ENCODE measurements around the gene TENT4B. TPM values are rescaled to one million over a fixed set of nuclear protein-coding genes. Genes with fewer than 3 reads are reported as not detected.

The TENT4B gene
- total RNA-seq, 4 donors from 2014 or later = 10.7 to 15.6 (median 13.2) TPM

DNA sequence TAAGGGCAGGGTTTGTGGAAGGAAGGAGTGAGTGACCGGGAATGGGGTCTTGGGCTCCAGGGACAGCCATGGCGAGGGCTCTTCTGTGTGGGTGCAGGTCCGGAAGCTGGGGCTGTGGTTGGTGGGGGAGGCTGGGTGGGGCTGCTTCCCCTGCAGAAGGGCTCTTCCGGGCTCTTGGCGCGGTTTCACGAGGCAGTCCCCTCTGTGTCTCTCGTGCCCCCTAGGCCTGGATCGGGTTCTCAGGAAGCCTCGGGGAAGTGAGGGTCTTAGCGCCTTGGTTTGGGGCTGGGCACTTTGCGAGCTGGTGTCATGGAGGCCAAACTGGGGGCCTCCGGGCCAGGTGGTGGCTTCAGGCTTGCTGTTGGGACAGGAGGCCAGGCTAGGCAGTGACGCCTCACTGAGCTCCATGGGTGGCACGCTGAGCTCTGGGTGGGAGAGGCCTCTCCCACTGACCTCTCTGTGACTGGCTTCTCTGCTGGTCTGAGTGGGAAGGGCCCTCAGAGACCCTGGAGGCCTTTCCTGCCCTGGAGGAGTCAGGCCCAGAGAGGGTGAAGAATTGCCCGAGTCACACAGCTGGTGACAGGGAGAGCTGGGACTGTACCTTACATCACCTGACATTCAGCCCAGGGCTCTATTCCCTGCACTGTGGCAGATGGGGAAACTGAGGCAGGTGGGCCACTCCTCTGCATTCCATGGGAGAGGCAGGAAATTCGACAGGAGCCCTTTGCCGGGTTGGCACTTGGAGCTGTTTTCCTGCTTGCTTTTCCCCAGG, 121.4 kb downstream of the TENT4B start:
- TF ChIP-seq, protein P1, sequence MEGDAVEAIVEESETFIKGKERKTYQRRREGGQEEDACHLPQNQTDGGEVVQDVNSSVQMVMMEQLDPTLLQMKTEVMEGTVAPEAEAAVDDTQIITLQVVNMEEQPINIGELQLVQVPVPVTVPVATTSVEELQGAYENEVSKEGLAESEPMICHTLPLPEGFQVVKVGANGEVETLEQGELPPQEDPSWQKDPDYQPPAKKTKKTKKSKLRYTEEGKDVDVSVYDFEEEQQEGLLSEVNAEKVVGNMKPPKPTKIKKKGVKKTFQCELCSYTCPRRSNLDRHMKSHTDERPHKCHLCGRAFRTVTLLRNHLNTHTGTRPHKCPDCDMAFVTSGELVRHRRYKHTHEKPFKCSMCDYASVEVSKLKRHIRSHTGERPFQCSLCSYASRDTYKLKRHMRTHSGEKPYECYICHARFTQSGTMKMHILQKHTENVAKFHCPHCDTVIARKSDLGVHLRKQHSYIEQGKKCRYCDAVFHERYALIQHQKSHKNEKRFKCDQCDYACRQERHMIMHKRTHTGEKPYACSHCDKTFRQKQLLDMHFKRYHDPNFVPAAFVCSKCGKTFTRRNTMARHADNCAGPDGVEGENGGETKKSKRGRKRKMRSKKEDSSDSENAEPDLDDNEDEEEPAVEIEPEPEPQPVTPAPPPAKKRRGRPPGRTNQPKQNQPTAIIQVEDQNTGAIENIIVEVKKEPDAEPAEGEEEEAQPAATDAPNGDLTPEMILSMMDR (IDR thresholded peaks at IDR 0.05) = no peak
- ATAC-seq (ENCODE audit: low FRiP score) = no peak
- DNase-seq (ENCODE audit: low spot score) = no peak

DNA sequence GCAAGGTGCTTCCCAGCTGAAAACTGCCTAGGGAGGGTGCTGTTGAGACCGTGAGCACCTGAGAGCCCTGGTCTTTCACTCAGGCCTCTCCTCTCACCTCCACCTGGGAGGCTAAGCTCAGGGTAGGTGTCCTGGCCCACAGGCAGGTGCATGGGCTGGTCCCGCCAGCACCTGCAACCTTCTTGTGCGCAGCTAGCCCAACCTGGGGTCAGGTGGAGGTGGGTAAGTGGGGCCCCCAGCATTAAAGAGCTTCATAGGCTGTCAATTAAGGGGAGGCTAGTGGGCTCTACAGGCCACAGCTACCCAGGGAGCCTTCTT, 122.0 kb downstream of the TENT4B start:
- ATAC-seq (ENCODE audit: low FRiP score) = no peak
- TF ChIP-seq, protein P1 (IDR thresholded peaks at IDR 0.05) = no peak
- DNase-seq (ENCODE audit: low spot score) = no peak

DNA sequence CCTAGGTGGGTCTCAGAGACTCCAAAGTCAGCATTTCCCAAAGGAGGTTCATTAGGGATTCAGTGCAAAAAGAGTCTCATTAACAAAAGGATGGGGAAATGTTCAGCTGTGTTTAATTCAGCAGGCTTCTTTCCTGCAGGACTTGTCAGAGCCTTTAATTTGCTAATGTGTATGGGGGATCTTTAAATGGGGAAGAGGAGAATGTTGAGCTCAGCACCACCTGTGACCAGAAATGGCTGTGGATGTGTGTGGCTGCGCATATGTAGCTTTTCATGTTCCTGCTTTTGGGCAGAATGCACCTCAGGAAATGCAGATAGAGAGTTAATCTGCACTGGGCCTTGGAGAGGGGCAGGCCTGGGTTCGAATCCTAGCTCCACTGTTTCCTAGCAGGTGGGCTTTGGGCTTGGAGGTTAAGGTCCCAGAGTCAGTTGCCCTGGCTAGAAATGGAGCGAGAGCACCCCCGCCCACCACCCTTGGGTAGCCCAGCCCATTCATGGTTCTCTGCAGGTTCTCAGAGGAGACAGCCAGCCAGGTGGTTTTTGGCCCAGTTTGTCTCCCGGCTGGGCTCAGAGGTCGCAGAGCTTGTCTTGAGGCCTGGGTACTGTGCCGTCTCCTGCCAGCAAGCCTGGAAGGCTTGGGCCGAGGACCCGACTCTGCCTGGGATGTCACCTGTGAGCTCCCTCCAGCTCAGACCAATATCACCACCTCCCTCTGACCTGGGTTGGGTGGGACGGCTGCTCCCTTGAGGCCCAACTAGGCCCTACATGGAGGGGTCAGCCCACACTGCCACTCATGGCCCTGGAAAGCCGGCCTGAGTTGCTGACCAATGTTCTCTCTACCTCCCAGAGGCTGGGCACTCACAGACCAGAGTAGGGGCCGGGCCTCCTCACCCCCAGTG, 122.6 kb downstream of the TENT4B start:
- TF ChIP-seq, protein P1 (IDR thresholded peaks at IDR 0.05) = no peak
- ATAC-seq (ENCODE audit: low FRiP score) (no peak), DNase-seq (ENCODE audit: low spot score) (no peak)

DNA sequence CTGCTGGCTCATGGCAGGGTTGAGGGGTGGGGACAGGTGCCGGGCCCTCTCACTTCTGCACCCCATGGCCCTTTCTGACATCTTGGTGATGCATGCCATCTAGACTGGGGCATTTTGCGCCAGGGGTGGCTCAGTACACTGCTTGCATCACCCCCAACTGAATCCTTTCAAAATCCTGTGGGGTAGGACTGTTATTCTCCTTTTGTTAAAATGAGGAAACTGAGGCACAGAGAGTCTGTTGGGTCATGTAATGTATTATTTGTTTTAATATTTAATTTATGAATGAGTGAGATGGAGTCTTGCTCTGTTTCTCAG, 123.2 kb downstream of the TENT4B start:
- TF ChIP-seq, protein P1 (IDR thresholded peaks at IDR 0.05) = no peak
- no peak for ATAC-seq (ENCODE audit: low FRiP score)
- no peak for DNase-seq (ENCODE audit: low spot score)

DNA sequence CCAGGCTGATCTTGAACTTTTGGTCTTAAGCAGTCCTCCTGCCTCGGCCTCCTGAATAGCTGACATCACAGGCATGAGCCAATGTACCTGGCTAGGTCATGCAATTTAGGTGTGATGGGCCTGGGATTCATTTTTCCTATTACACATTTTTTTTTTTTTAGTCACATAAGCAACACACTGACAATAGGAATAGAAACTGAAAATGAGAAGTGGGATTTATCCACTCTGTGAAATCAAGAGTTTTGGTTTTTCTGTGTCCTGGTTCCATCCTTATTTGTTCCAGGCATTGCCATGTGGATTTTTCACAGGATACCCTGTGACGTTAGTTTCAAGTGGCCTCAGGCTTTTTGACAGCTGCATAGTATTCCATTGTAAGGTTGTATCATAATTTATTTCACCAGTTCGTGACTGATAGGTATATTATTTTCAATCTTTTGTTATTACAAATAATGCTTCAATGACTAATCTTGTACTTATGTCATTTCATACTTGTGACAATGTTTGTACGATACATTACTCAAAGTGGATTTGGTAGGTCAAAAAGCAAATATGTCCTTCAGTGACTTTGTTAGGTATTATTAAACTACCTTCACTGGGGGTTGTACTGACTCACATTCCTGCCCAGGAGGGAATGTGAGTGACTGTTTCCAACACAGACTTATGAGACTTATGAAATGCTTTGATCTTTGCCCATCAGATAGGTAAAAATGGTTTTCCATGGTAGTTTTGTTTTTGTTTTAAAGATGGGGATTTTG, 123.9 kb downstream of the TENT4B start:
- DNase-seq (ENCODE audit: low spot score) (no peak), ATAC-seq (ENCODE audit: low FRiP score) (no peak)
- TF ChIP-seq, protein P1 (IDR thresholded peaks at IDR 0.05) = no peak

DNA sequence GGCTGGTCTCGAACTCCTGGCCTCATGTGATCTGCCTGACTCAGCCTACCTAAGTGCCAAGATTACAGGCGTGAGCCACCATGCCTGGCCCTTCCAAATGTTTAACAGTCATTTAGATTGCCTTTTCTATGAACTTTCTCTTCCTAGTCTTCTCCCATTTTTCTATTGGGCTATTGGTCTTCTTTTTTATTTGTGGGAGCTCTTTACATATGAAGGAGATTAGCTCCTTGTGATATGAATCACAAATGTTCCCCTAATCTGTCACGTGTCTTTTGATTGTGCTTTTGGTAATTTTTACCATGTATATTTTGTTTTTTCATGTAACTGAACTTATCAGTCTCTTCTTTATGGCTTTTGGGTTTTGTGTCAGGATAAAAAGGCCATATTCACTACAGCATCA, 125.1 kb downstream of the TENT4B start:
- DNase-seq (ENCODE audit: low spot score) (no peak), ATAC-seq (ENCODE audit: low FRiP score) (no peak)

More for the DNA sequence above, 125.1 kb downstream of the TENT4B start:
- TF ChIP-seq, protein P1 (IDR thresholded peaks at IDR 0.05) = no peak

Measured in omental fat pad (tissue), 4 donors.